GM18858 (cell line): ENCODE results near the gene MLPH.
A peak's percentile ranks its signal among the peaks of the same experiment; 100 is the strongest.

ENCODE experiments used
- ATAC-seq: cut with Tn5 transposase; IDR thresholded peaks from one replicate; pipeline ENCODE4 v1.9.1; 2021; ENCODE audit not compliant: unreplicated experiment

Gene MLPH

GRCh38 chr2:237538901-237539300 lies 51.9 kb downstream of the MLPH start:
- no peak for ATAC-seq

DNA sequence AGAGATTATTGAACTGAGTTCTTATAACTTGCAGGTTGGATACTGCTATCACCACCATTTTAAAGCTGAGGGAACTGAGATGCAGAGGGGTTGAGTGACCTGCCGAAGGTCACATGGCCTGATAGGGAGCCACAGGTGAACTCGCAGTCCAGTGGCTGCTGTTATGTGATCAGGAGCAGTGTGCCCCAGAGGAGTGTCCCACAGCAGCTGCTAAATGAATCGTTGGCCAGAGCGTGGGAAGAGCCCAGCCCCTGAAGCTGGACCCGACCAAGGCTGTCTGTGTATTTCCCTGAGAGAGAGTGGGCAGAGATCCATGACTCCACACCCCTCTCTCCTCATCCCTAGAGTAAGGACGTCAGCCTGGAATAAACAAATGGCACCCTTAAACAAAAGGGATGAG lies 52.6 kb downstream of the MLPH start:
- no peak for ATAC-seq

GRCh38 chr2:237540223-237540775 lies 53.2 kb downstream of the MLPH start:
- no peak for ATAC-seq

DNA sequence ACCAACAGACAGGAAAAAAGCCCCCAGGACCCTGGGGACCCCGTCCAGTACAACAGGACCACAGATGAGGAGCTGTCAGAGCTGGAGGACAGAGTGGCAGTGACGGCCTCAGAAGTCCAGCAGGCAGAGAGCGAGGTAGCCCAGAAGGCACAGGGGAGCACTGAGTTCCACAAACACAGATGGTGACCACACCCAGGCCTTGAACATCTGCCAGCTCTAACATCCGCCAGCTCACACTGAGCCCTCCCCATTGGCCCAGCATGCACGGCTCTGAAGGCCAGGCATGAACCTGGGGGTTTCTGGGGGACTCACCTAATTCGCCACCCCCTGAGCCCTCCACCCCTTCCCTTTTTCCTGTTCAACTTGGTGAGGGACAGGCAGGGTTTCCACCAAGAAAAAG lies 53.8 kb downstream of the MLPH start:
- no peak for ATAC-seq

- no peak for ATAC-seq
Measured at GRCh38 chr2:237541243-237541642, 54.2 kb downstream of the MLPH start.

DNA sequence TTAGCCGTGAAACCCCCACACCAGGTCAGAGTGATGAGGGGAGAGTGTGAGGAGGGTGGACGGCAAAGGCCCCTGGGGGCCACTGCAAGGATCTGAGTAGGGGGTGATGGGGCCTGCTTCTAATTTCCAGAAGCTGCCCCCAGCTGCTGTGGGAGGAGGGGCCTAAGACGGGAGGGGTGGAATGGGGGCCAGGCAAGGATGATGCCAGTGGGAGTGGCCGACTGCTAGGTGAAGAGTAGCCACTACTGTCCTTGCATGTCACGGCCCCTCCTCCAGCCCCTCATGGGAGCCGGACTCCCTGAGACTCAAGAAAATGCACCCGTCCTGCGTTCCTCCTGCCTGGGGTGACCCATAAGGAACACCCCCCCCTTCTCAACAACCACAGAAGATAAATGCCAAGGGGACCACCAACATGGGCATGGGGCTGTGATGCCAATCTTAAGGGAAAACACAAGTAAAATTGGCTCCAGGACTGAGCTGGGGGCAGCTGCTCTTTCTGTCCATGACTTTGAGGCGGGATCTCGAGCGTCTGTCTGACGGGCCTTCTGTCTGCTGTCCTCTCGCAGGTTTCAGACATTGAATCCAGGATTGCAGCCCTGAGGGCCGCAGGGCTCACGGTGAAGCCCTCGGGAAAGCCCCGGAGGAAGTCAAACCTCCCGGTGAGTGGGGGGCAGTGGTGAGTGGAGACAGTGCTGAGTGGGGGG lies 55.1 kb downstream of the MLPH start:
- ATAC-seq = no peak

- ATAC-seq = no peak
Measured at GRCh38 chr2:237546040-237546875, 59.2 kb downstream of the MLPH start.

DNA sequence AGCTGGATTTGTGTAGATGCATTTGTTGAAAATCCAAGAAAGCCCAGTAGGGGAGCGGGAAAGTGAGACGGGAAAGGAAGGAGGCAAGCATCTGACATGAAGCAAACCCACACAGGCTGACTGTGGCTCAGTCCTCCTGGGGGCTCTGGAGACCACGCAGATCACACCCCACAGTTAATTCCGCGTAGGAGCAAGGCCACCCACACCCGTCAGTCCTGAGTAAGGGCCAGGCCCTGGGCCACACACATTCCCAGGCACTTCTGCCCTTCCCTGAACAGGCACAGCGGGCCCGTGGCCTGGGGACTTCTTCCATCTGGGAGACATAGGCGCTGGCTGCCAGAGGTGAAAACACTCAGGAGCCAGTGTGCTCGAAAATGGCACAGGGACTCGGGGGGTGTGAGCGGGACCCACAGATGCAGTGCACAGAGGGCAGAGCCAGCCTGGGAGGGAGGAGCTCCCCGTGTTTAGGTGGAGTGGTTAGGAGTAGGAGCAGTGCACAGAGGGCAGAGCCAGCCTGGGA lies 59.9 kb downstream of the MLPH start:
- no peak for ATAC-seq

DNA sequence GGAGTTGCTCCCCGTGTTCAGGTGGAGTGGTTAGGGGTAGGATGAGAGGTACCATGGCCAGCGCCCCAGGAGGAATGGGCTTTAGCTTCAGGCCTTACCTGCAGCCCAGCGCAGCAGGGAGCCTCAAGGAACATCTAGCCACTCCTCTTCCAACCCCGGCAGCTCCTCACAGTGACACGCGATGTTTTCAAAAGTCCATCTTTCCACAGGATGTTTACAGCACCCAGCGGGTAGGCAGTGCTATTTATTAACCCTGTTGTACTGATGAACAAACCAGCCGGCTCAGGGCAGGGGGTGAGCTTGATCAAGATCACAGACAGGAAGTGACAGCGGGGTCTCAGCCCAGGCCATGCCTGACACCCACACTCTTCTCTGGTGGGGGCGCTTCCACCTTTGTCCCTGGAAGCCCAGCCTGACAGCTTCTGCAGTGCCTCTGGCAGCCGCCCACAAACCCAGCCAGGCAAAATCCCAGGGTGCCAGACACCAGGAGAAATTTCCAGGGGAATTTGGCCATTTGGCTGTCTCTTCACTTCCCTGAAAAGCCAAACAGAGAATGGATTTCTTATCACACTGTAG lies 60.9 kb downstream of the MLPH start:
- ATAC-seq = no peak

- no peak for ATAC-seq
Measured at GRCh38 chr2:237549216-237549615, 62.2 kb downstream of the MLPH start.

DNA sequence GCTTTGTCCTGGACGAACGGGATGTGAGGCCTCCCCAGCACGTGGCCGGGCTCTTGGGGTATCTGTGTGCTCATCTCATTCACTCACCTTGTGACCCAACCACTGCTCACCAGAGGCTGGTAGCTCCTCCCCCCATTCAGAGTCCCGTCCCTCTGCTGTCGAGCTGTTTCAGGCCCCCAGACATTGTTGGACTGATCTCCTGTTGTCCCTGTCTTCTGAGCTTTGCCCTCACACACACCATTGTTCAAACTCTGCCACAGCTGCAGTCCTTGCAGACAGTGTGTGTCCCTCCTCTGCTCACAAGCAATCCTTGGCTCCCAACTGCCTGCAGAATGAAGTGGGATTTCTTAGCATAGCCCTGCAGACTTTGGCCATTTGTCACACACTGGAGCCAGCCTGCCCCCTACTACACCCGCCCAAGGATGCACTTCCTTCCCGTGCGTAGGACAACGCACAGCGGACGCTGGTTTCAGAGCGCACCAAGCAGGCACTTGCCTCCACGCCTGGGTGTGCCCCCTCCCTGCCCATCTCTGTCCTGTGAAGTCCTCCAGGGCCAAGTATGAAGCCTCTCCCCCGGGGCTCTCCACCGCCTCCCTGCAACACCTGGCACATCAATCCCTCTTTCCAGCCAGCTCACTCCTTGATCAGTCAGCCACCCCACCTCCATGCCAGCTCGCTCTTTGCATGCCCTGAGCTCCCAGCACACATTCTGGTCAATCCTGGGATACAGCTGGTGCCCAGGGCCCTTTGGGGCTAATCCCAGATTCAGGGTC lies 62.8 kb downstream of the MLPH start:
- no peak for ATAC-seq

DNA sequence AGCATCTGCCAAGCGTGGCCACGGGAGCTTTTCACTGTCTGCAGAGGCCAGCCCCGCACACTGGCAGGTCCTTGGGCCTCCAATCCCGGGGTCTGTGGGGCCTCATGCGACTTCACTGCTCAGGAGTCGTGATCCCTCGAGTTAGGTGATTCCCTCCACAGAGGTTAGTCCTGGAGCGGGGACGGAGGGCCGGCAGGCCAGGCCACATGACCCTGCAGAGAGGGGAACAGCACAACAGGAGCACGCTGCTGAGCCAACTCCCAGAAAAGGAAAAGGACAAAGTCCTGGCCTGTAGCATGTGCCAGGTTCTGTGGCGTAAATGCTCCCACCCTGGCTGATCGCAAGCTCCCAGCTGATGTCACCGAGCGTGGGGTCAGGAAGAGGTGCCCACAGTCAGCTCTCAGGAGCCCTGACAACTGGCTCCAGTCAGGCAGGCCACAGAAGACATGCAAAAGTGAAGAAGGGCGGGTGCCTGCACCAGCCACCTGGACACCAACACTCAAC lies 64.1 kb downstream of the MLPH start:
- no peak for ATAC-seq

DNA sequence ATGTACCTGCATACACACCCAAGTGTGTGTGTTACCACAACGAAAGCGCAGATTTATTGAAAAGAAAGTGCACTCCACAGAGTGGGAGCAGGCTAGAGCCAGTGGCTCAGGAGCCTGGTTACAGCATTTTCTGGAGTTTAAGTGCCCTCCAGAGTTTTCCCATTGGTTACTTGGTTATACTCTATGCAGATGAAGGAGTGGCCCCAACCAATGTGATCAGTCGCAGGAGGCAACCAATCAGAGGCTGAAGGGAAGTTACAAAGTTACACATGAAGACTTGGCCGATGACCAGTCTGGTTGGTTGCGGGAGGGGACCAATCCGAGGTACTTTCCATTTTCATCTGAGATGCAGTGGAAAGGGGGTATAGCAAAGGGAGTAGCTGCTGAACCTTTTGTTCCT lies 65.9 kb downstream of the MLPH start:
- no peak for ATAC-seq

DNA sequence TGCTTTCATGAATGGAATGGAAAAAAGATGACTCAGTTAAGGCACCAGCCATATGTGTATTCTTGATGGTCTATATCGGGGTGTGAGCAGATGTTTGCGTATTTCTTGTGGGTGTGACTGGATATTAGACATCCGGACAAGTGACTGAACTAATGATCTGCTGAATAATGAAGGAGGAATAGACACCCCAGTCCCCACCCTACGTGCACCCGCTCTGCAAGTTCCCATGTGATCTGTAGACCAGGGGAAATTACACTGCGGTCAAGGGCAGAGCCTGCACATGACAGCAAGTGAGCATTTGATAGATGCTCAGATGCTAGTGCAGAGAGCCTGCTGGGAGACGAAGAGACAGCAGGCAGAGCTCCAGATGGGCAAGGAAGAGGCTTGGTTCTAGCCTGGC lies 66.9 kb downstream of the MLPH start:
- no peak for ATAC-seq

GRCh38 chr2:237555560-237555959 lies 68.5 kb downstream of the MLPH start:
- no peak for ATAC-seq

GRCh38 chr2:237556773-237557632 lies 70.0 kb downstream of the MLPH start:
- peak; percentile 84 for ATAC-seq

- peak; percentile 4 for ATAC-seq
Measured at GRCh38 chr2:237557633-237558015, 70.6 kb downstream of the MLPH start.

DNA sequence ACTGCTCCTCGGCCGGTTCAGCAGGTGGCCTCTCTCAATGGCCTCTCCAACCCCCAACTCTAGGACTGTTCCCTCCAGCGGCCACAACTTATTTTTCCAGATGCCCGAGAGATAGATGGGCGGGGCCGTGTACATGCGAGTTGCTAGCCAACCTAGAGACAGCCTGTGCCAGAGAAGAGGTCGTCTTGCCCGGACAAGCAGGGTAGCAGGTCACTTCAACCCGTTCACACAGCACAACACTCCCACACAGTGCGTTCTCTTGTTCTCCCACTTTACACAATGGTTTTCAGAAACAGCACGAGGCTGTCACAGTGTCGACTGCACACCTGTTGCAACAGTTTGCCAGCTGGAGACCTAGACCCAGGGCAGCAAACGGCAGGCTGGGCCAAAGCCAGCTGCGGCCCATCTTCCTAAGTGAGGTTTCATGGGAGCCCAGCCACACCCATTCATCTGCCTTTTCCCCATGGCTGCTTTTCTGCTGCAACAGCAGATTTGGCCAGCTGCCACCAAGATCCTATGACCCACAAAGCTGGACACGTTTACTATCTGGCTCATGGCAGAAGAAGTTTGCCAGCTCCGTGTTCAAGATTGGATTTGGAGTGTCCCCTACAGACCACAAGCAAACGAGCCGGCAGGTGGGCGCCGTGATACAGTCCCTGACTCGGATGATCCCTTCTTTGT lies 72.0 kb downstream of the MLPH start:
- ATAC-seq = no peak

DNA sequence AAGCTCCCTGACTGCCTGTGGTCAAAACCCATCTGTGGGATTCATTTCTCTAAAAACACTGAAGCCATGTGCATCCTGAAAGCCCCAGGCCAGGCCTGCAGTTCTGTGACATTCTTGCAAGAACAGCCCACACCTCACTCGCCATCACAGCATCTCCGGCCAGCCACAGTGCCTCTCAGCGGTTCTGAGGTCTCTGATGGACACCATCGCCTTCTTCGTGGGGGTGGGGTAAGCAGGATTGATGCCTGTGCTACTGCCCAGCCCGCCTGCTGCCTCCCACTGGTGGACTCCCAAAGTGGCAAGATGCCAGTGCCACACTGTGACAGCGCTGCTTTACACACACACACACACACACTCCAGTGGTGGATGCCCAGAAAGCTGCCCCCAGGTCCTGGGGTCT lies 74.2 kb downstream of the MLPH start:
- no peak for ATAC-seq
